B cell (primary cell): ENCODE results near the gene LHX6. TPM values are rescaled to one million over a fixed set of nuclear protein-coding genes. Genes with fewer than 3 reads are reported as not detected.

Experiments
- ATAC-seq: fragments of 200-7000 bp; cut with Tn5 transposase; one replicate; pipeline ENCODE4 v1.10.0; 2021; ENCODE audit warnings: low read depth, mild to moderate bottlenecking, moderate number of reproducible peaks, moderate library complexity
- CTCF ChIA-PET: fragments of 350-600 bp; sonication (Branson Sonifier 250); formaldehyde crosslinking; loops from one replicate; lab custom pipeline; 2021; ENCODE audit warnings: antibody characterized with exemption, inconsistent platforms; lab: Charles Lee
- POLR2A ChIA-PET: fragments of 350-600 bp; sonication (Branson Sonifier 250); formaldehyde crosslinking; loops from one replicate; lab custom pipeline; 2021; ENCODE audit warnings: antibody characterized with exemption; lab: Charles Lee
- DNase-seq: peaks from one replicate; pipeline ENCODE4 v3.0.0; 2013
- H2AFZ ChIP-seq: 2 replicates; pipeline ENCODE4 v1.6.1; 2012; ENCODE audit warnings: mild to moderate bottlenecking, low read depth, low read length; ENCODE audit not compliant: insufficient read depth, poor library complexity, severe bottlenecking
- H3K27ac ChIP-seq, 2 donors: 1 replicate in 1 of 2; 2 replicates in 1 of 2; pipeline ENCODE4 v1.5.1; 2012 to 2013; ENCODE audit warnings: low read length in 2 of 2, mild to moderate bottlenecking in 2 of 2, moderate library complexity in 1 of 2
- H3K27me3 ChIP-seq, 4 experiments: fragments of 200-600 bp in 1 of 4; sonication (generic) in 1 of 4; replicated peaks in 1 of 4; 1 replicate in 2 of 4; 2 replicates in 2 of 4; pipeline versions ENCODE4 v1.6.1 to v1.7.0; 2013 to 2016; ENCODE audit warnings: low read length in 3 of 4, mild to moderate bottlenecking in 2 of 4, mixed read lengths in 1 of 4, moderate library complexity in 1 of 4; ENCODE audit not compliant: insufficient read depth in 4 of 4, control insufficient read depth in 3 of 4; ENCODE audit errors: control extremely low read depth in 1 of 4
- H3K36me3 ChIP-seq, 2 experiments: replicated peaks in 1 of 2; 1 replicate in 1 of 2; 2 replicates in 1 of 2; pipeline versions ENCODE4 v1.6.1 to v1.7.1; 2013; ENCODE audit warnings: low read length in 1 of 2; ENCODE audit not compliant: insufficient read depth in 2 of 2, control insufficient read depth in 1 of 2; ENCODE audit errors: control extremely low read depth in 1 of 2, extremely low read depth in 1 of 2
- H3K4me1 ChIP-seq, 2 donors: fragments of 200-600 bp in 1 of 2; sonication (generic) in 1 of 2; 1 replicate in 1 of 2; 2 replicates in 1 of 2; pipeline versions ENCODE4 v1.5.1 to v1.6.1; 2013 to 2017; ENCODE audit warnings: low read length in 2 of 2; ENCODE audit not compliant: control insufficient read depth in 2 of 2, insufficient read depth in 2 of 2
- H3K4me2 ChIP-seq: replicated peaks from 2 replicates; pipeline ENCODE3; 2012; ENCODE audit warnings: mild to moderate bottlenecking, low read depth, low read length; ENCODE audit not compliant: poor library complexity, severe bottlenecking
- H3K4me3 ChIP-seq, 5 experiments: fragments of 200-600 bp in 1 of 5; sonication (generic) in 1 of 5; 1 replicate in 3 of 5; 2 replicates in 2 of 5; pipeline versions ENCODE4 v1.5.1 to v1.7.0; 2011 to 2016; ENCODE audit warnings: low read length in 4 of 5, mild to moderate bottlenecking in 4 of 5, low read depth in 2 of 5, control low read depth in 1 of 5, moderate library complexity in 1 of 5; ENCODE audit not compliant: insufficient read depth in 1 of 5; ENCODE audit errors: control extremely low read depth in 1 of 5, extremely low read depth in 1 of 5
- H3K79me2 ChIP-seq: fragments of 200-600 bp; sonication (generic); one replicate; pipeline ENCODE4 v1.6.0; 2016; ENCODE audit warnings: low read length; ENCODE audit not compliant: control insufficient read depth, insufficient read depth
- H3K9ac ChIP-seq: fragments of 200-600 bp; sonication (generic); 2 replicates; pipeline ENCODE4 v1.6.1; 2017; ENCODE audit warnings: mild to moderate bottlenecking, low read length, moderate library complexity
- H3K9me3 ChIP-seq, 3 donors: one replicate each; pipeline versions ENCODE4 v1.6.1 to v1.7.1; 2013; ENCODE audit warnings: low read length in 2 of 3; ENCODE audit not compliant: control insufficient read depth in 2 of 3, insufficient read depth in 1 of 3; ENCODE audit errors: control extremely low read depth in 1 of 3
- H4K20me1 ChIP-seq: 2 replicates; pipeline ENCODE4 v1.6.0; 2012; ENCODE audit warnings: mild to moderate bottlenecking, low read length; ENCODE audit not compliant: insufficient read depth, control insufficient read depth, poor library complexity, severe bottlenecking
- H3K27ac Mint-ChIP-seq: one replicate; pipeline ENCODE4 v1.8.0; 2021; ENCODE audit warnings: mixed read lengths
- H3K27me3 Mint-ChIP-seq: one replicate; pipeline ENCODE4 v1.8.0; 2021; ENCODE audit warnings: mixed read lengths
- H3K4me1 Mint-ChIP-seq: one replicate; pipeline ENCODE4 v1.8.0; 2021; ENCODE audit warnings: mixed read lengths
- H3K4me3 Mint-ChIP-seq: one replicate; pipeline ENCODE4 v1.8.0; 2021; ENCODE audit warnings: mixed read lengths
- H3K9me3 Mint-ChIP-seq: one replicate; pipeline ENCODE4 v1.8.0; 2022; ENCODE audit warnings: mixed read lengths; ENCODE audit not compliant: insufficient read depth
- CTCF ChIP-seq: fragments of 200-600 bp; IDR thresholded peaks from one replicate; pipeline ENCODE4 v1.8.0; 2022; ENCODE audit warnings: antibody characterized with exemption, mild to moderate bottlenecking
- EZH2 ChIP-seq: IDR thresholded peaks from 2 replicates; pipeline ENCODE4 v1.6.1; 2012; ENCODE audit warnings: borderline replicate concordance, low read depth, mild to moderate bottlenecking, moderate library complexity, low read length; ENCODE audit not compliant: insufficient read depth, poor library complexity, severe bottlenecking
- WGBS: methylation state at CpG from one replicate; pipeline ENCODE4 v1.1.5; 2013; ENCODE audit warnings: missing lambda C conversion rate; ENCODE audit not compliant: insufficient coverage; 5-methylcytosine and 5-hydroxymethylcytosine counted together
- intact Hi-C: fragments of 100-400 bp; cut with micrococcal nuclease; formaldehyde crosslinking; loops from one replicate; pipeline ENCODE4 v1.10.0; 2022
- polyA plus RNA-seq: library from polyadenylated mRNA; depleted of rRNA; stranded (reverse); fragments of >200 nt; gene quantifications from 2 replicates; pipeline ENCODE4 v1.2.3, GENCODE V29; 2012
- total RNA-seq, 2 donors: library from RNA; stranded (reverse); fragments of 120-200 nt in 1 of 2; gene quantifications; 1 replicate in 1 of 2; 2 replicates in 1 of 2; pipeline versions ENCODE4 v1.2.3 to v1.2.4, GENCODE V29; 2013 to 2022

Gene LHX6
- total and polyA plus RNA-seq, 2 donors (not counting 1 experiment from before 2014, with no cell fraction given) = 0.03 TPM; not detected in 1

- Mint-ChIP-seq H3K4me1 (no peaks in the 10 kb centered on the region), H3K4me3 (no peak overlapping the region), H3K9me3 (no peaks in the 10 kb centered on the region), H3K27ac (no peak overlapping the region), H3K27me3 (peaks cover 16% of the 10 kb centered on the region)
- H3K9me3 ChIP-seq = no peaks in the 10 kb centered on the region
- no peaks in the 10 kb centered on the region for H3K36me3 ChIP-seq
- DNase-seq = no peak
- no peak overlapping the region for H2AFZ ChIP-seq
- H3K4me1 ChIP-seq = no peaks in the 10 kb centered on the region
- no peak for TF ChIP-seq EZH2
- no peak for TF ChIP-seq CTCF
- no peak for ATAC-seq
- H3K27ac ChIP-seq = no peak overlapping the region
- 100% methylated on average over 1 of the region's 1 CpG for WGBS
- CTCF ChIA-PET = no interaction called here
- H3K9ac ChIP-seq = no peak overlapping the region
- no peak overlapping the region for H3K4me2 ChIP-seq
- intact Hi-C loops = no loop called here
- peaks cover 0 to 8% (median 0%) of the 10 kb centered on the region in 4 experiments for H3K27me3 ChIP-seq
- H4K20me1 ChIP-seq = no peaks in the 10 kb centered on the region
- POLR2A ChIA-PET = no interaction called here
- no peaks in the 10 kb centered on the region for H3K79me2 ChIP-seq
- no peak overlapping the region for H3K4me3 ChIP-seq
These were observed 27.1 kb downstream of the LHX6 start for GRCh38 chr9:122201641-122202040.

- Mint-ChIP-seq H3K9me3 (no peaks in the 10 kb centered on the region), H3K4me3 (no peak overlapping the region), H3K27me3 (peaks cover 17% of the 10 kb centered on the region), H3K4me1 (no peaks in the 10 kb centered on the region), H3K27ac (no peak overlapping the region)
- DNase-seq = no peak
- H4K20me1 ChIP-seq = no peaks in the 10 kb centered on the region
- no peak overlapping the region for H3K27ac ChIP-seq
- H3K36me3 ChIP-seq = no peaks in the 10 kb centered on the region
- intact Hi-C loops = no loop called here
- no peak overlapping the region for H2AFZ ChIP-seq
- 79% methylated on average over 2 of the region's 7 CpGs for WGBS
- no peak overlapping the region for H3K9ac ChIP-seq
- H3K27me3 ChIP-seq = peaks cover 0 to 8% (median 0%) of the 10 kb centered on the region in 4 experiments
- ATAC-seq = no peak
- ChIA-PET POLR2A (no interaction called here), CTCF (no interaction called here)
- H3K4me2 ChIP-seq = no peak overlapping the region
- H3K4me1 ChIP-seq = no peaks in the 10 kb centered on the region
- H3K9me3 ChIP-seq = no peaks in the 10 kb centered on the region
- no peaks in the 10 kb centered on the region for H3K79me2 ChIP-seq
- TF ChIP-seq EZH2 = no peak
- no peak for TF ChIP-seq CTCF
- H3K4me3 ChIP-seq = no peak overlapping the region
These were observed 27.7 kb downstream of the LHX6 start for GRCh38 chr9:122200960-122201595.
